Endothelial cell of umbilical vein (primary cell): ENCODE measurements around the gene GALNT17.

Experiments
- EZH2 ChIP-seq: IDR thresholded peaks from 2 replicates; pipeline ENCODE4 v1.6.1; 2012; ENCODE audit warnings: borderline replicate concordance, low read depth, mild to moderate bottlenecking, moderate library complexity, low read length, inconsistent platforms; ENCODE audit not compliant: severe bottlenecking
- JUN ChIP-seq: IDR thresholded peaks from 2 replicates; pipeline ENCODE4 v1.6.1; 2011; ENCODE audit warnings: borderline replicate concordance, low read depth; ENCODE audit not compliant: insufficient read length, insufficient read depth
- MAX ChIP-seq: IDR thresholded peaks from 2 replicates; pipeline ENCODE4 v1.6.1; 2011; ENCODE audit not compliant: insufficient read depth, insufficient read length
- MYC ChIP-seq: IDR thresholded peaks from one replicate; pipeline ENCODE4 v1.6.1; 2011; ENCODE audit warnings: mild to moderate bottlenecking, low read depth, low read length
- POLR2A ChIP-seq: IDR thresholded peaks from 2 replicates; pipeline ENCODE4 v1.6.1; 2012; ENCODE audit warnings: low read depth, mild to moderate bottlenecking, control low read depth, low read length
- POLR2AphosphoS5 ChIP-seq: IDR thresholded peaks from 2 replicates; pipeline ENCODE4 v1.6.1; 2012; ENCODE audit warnings: low read depth, mild to moderate bottlenecking, control low read depth, low read length, moderate library complexity; ENCODE audit not compliant: insufficient read depth
- TF ChIP-seq, protein P1 (sequence below), 2 donors: IDR thresholded peaks; 1 replicate in 1 of 2; 2 replicates in 1 of 2; pipeline ENCODE4 v1.5.1; 2011; ENCODE audit warnings: low read length in 2 of 2, mild to moderate bottlenecking in 2 of 2, moderate library complexity in 2 of 2, control low read depth in 1 of 2, inconsistent platforms in 1 of 2, low read depth in 1 of 2; ENCODE audit not compliant: insufficient read depth in 1 of 2; ENCODE audit errors: extremely low read depth in 1 of 2

DNA sequence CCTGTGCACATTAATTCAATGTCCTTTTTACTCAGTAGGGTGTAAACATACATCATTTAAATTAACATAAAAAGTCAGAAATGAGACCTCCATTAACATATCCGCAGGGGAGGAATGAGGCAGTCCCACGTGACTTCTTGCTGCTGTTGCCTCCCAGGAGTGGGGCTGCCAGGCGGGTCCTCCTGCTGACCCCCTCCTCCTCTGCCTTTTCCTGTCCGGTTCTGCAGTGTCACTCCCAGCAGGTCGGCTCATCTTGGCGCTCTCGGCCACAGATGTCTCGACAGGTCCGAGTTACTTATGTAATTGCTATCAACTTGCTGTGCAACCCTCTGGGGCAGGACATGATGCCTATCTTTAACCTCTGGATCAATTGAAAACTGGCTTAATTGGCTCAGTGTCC is 329.6 kb downstream of the GALNT17 start:
- TF ChIP-seq, protein P1, sequence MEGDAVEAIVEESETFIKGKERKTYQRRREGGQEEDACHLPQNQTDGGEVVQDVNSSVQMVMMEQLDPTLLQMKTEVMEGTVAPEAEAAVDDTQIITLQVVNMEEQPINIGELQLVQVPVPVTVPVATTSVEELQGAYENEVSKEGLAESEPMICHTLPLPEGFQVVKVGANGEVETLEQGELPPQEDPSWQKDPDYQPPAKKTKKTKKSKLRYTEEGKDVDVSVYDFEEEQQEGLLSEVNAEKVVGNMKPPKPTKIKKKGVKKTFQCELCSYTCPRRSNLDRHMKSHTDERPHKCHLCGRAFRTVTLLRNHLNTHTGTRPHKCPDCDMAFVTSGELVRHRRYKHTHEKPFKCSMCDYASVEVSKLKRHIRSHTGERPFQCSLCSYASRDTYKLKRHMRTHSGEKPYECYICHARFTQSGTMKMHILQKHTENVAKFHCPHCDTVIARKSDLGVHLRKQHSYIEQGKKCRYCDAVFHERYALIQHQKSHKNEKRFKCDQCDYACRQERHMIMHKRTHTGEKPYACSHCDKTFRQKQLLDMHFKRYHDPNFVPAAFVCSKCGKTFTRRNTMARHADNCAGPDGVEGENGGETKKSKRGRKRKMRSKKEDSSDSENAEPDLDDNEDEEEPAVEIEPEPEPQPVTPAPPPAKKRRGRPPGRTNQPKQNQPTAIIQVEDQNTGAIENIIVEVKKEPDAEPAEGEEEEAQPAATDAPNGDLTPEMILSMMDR (IDR thresholded peaks at IDR 0.05; ENCODE audit: extremely low read depth in 1 of 2, insufficient read depth in 1 of 2, low read depth in 1 of 2, low read length in 2 of 2), result no peak
- TF ChIP-seq POLR2A (no peak), EZH2 (no peak), POLR2AphosphoS5 (no peak), MAX (no peak), MYC (no peak), JUN (no peak)
